Esophagus muscularis mucosa (tissue), 4 donors: Measurements from ENCODE around the gene NKAIN4. TPM values are rescaled to one million over a fixed set of nuclear protein-coding genes. Genes with fewer than 3 reads are reported as not detected.

Experiments
- DNase-seq: peaks from one replicate; pipeline ENCODE4 v3.0.0-alpha.2; 2017; ENCODE audit errors: extremely low spot score
- H3K27ac ChIP-seq, 4 donors: fragments of 200-600 bp; sonication (generic); replicated peaks in 1 of 4; 1 replicate in 3 of 4; 2 replicates in 1 of 4; pipeline ENCODE4 v1.5.1; 2016 to 2019; ENCODE audit warnings: mild to moderate bottlenecking in 1 of 4
- H3K27me3 ChIP-seq, 4 donors: fragments of 200-600 bp; sonication (generic); one replicate each; pipeline versions ENCODE4 v1.5.1 to v1.6.0; 2016 to 2019
- H3K36me3 ChIP-seq, 4 donors: fragments of 200-600 bp; sonication (generic); one replicate each; pipeline ENCODE4 v1.5.1; 2016 to 2019
- H3K4me1 ChIP-seq, 4 donors: fragments of 200-600 bp; sonication (generic); one replicate each; pipeline ENCODE4 v1.5.1; 2016 to 2019
- H3K4me3 ChIP-seq, 4 donors: fragments of 200-600 bp; sonication (generic); 1 replicate in 2 of 4; 2 replicates in 2 of 4; pipeline ENCODE4 v1.5.1; 2016 to 2019; ENCODE audit warnings: mild to moderate bottlenecking in 4 of 4, moderate library complexity in 1 of 4
- H3K9me3 ChIP-seq, 4 donors: fragments of 200-600 bp; sonication (generic); 1 replicate in 3 of 4; 2 replicates in 1 of 4; pipeline ENCODE4 v1.5.1; 2016 to 2019
- EP300 ChIP-seq: sonication (generic); formaldehyde crosslinking; IDR thresholded peaks from one replicate; pipeline ENCODE4 v1.6.1; 2017; ENCODE audit warnings: antibody characterized with exemption
- POLR2A ChIP-seq: fragments of 450-650 bp; IDR thresholded peaks from one replicate; pipeline ENCODE4 v1.6.1; 2017; ENCODE audit warnings: antibody characterized with exemption, moderate library complexity, mild to moderate bottlenecking, low read depth
- POLR2AphosphoS5 ChIP-seq, 2 donors: sonication (generic); formaldehyde crosslinking; IDR thresholded peaks; one replicate each; pipeline ENCODE4 v1.6.1; 2017; ENCODE audit warnings: antibody characterized with exemption in 2 of 2
- WGBS: methylation state at CpG from one replicate; pipeline ENCODE4 v1.1.5; 2018; 5-methylcytosine and 5-hydroxymethylcytosine counted together
- intact Hi-C: fragments of 100-400 bp; cut with DNase I; formaldehyde crosslinking; loops from one replicate; pipeline ENCODE4 v1.15.1; 2023
- total RNA-seq, 4 donors: library from RNA; depleted of rRNA; stranded (reverse); fragments of >200 nt; gene quantifications; one replicate each; pipeline versions ENCODE4 v1.1.0 to v1.2.1, GENCODE V29; 2016
- TF ChIP-seq, protein P1 (sequence below), 3 experiments: fragments of 200-600 bp in 2 of 3; fragments of 450-650 bp in 1 of 3; sonication (generic) in 2 of 3; IDR thresholded peaks; one replicate each; pipeline ENCODE4 v1.5.1; 2017 to 2019; ENCODE audit warnings: antibody characterized with exemption in 3 of 3, mild to moderate bottlenecking in 2 of 3, moderate library complexity in 1 of 3

NKAIN4 gene
- total RNA-seq, 4 donors from 2014 or later, result 0.17 to 0.45 TPM; not detected in 2

DNA sequence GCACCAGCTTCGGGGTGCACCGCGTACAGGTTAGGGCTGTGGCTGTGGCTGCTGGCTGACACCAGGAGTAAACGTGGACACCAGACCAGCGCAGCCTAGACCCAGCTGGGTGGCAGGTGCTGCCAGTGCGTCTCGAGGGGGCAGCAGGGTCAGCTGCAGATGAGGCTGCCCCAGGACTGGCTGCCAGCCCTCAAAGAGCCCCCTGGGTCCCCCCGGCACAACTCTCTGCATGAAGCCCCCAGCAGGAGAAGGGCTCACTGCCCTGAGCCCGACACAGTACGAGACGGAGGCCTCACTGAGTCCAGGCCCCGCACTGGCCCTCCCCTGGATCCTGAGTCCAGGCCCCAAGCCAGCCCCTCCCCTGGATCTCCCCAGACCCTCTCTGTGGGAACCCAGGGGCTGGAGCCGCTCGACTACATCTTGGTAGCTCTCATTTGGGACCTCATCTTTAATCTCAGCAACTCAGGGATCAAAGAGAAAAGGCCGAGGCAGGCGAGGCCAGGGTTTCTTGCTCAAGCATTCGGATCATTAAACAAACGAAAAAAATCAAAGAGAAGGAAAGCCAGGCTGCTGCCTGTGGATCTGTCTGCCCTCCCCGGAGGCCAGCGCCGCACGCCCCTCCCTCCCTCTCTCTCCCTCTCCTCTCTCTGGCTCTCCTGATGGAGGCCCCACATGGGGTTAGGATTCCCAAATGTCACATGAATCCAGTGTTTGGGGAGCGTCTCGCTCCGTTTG, 7.0 kb upstream of the NKAIN4 start:
- Histone ChIP-seq H3K4me3 (no peak overlapping the region), H3K27me3 (peaks cover 0 to 87% (median 0%) of the 10 kb centered on the region in 4 donors), H3K9me3 (no peaks in the 10 kb centered on the region), H3K27ac (no peak overlapping the region), H3K4me1 (no peaks in the 10 kb centered on the region), H3K36me3 (no peaks in the 10 kb centered on the region)
- WGBS, result 36% methylated on average over 15 of the region's 25 CpGs
- TF ChIP-seq, protein P1, sequence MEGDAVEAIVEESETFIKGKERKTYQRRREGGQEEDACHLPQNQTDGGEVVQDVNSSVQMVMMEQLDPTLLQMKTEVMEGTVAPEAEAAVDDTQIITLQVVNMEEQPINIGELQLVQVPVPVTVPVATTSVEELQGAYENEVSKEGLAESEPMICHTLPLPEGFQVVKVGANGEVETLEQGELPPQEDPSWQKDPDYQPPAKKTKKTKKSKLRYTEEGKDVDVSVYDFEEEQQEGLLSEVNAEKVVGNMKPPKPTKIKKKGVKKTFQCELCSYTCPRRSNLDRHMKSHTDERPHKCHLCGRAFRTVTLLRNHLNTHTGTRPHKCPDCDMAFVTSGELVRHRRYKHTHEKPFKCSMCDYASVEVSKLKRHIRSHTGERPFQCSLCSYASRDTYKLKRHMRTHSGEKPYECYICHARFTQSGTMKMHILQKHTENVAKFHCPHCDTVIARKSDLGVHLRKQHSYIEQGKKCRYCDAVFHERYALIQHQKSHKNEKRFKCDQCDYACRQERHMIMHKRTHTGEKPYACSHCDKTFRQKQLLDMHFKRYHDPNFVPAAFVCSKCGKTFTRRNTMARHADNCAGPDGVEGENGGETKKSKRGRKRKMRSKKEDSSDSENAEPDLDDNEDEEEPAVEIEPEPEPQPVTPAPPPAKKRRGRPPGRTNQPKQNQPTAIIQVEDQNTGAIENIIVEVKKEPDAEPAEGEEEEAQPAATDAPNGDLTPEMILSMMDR (IDR thresholded peaks at IDR 0.05), result no peak
- no peak for TF ChIP-seq POLR2A
- no peak for TF ChIP-seq EP300
- no peak for TF ChIP-seq POLR2AphosphoS5 (IDR thresholded peaks at IDR 0.05)
- intact Hi-C loops, result no loop called here
- no peak for DNase-seq

DNA sequence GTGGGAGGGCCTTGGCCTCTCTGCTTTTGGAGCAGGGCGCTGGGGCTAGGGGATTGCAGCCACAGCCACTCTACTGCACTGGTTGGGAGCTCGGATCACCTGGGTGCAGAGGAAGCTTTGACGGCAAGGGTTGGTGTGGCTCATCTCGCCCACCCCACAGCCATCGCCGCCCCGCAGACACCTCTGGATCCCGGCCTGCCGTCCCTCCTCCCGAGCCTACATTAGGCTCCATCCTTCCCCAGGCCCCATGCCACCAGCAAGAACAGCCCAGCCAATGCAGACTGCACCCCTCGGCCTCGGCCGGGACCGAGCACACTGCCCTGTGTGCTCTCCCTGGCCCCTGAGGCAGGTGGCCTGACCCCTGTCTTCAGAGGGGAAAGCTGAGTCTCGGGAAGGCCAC, 6.3 kb upstream of the NKAIN4 start:
- Histone ChIP-seq H3K27ac (no peak overlapping the region), H3K4me1 (no peaks in the 10 kb centered on the region), H3K36me3 (no peaks in the 10 kb centered on the region), H3K9me3 (no peaks in the 10 kb centered on the region), H3K4me3 (no peak overlapping the region), H3K27me3 (peaks cover 0 to 87% (median under 1%) of the 10 kb centered on the region in 4 donors)
- no peak for TF ChIP-seq POLR2A
- TF ChIP-seq POLR2AphosphoS5 (IDR thresholded peaks at IDR 0.05), result no peak
- TF ChIP-seq, protein P1 (IDR thresholded peaks at IDR 0.05), result no peak
- no peak for TF ChIP-seq EP300
- whole genome bisulfite sequencing, result 83% methylated on average over 14 of the region's 15 CpGs
- intact Hi-C loops, result no loop called here
- no peak for DNase-seq

DNA sequence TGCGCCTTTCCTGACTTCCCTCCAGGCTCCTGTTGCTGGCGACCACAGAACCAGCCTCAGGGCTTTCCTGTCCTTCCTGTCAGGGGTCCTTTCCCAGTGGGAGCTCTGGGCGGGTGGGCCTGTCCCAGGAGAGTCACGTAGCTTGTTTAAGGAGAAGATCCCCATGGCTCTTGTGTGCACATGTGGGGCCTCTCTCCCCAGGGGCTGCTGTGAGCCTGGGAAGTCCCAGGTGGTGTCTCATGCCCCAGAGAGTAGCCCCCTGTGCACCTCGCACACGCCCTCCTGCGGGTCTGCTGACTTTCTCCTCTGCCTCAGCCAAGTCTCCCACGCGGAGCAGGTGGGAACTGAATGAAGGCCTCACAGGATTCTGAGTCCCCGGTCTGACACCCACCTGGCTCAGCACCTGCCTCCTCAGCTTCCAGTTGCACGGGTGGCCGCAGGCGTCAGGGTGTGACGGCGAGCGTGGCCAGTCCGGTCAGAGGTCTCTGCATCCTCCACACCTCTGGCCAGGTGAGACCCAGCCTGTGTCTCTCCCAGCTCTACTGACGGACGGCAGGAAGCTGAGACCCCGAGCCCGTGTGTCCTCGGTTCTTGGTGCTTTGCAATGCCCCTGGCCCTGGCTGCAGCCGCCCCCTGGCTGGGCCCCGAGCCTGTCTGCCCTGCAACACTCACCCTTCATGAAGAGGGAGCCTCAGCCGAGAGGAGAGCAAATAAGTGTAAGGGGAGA, 5.6 kb upstream of the NKAIN4 start:
- peaks cover 0 to 87% (median 6%) of the 10 kb centered on the region in 4 donors for H3K27me3 ChIP-seq
- no peak overlapping the region for H3K27ac ChIP-seq
- peaks cover 0 to 2% (median under 1%) of the 10 kb centered on the region in 4 donors for H3K4me1 ChIP-seq
- DNase-seq, result no peak
- no peaks in the 10 kb centered on the region for H3K9me3 ChIP-seq
- 70% methylated on average over 14 of the region's 25 CpGs for WGBS
- TF ChIP-seq, protein P1 (IDR thresholded peaks at IDR 0.05), result no peak
- TF ChIP-seq EP300, result no peak
- TF ChIP-seq POLR2A, result no peak
- TF ChIP-seq POLR2AphosphoS5 (IDR thresholded peaks at IDR 0.05), result no peak
- intact Hi-C loops, result no loop called here
- no peaks in the 10 kb centered on the region for H3K36me3 ChIP-seq
- no peak overlapping the region for H3K4me3 ChIP-seq

DNA sequence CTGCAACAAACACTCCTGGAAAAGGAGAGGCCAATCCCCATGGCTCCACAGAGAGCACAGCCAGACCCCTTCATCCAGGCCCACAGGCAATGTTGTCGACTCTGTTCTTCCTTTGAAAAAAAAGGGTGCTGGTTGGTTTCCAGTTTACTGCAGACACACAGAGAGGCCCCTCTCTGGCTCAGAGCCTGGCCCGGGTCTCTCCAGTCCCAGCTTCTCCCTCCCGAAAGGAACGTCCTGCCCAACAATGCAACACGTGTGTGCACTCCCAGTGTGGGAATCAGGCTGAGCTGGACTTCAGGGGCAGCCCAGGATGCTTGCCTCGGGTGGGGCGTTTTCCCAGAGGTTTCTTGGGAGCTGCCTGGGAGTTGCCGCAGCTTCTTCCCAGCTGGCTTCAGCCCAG, 4.5 kb upstream of the NKAIN4 start:
- 32% methylated on average over 8 of the region's 8 CpGs for WGBS
- Histone ChIP-seq H3K4me3 (no peak overlapping the region), H3K9me3 (no peaks in the 10 kb centered on the region), H3K4me1 (peaks cover 10 to 13% (median 12%) of the 10 kb centered on the region in 4 donors), H3K27ac (no peak overlapping the region), H3K27me3 (peaks cover 0 to 87% (median 16%) of the 10 kb centered on the region in 4 donors), H3K36me3 (no peaks in the 10 kb centered on the region)
- TF ChIP-seq EP300 (no peak), POLR2AphosphoS5 (IDR thresholded peaks at IDR 0.05) (no peak)
- TF ChIP-seq, protein P1 (IDR thresholded peaks at IDR 0.05), result no peak
- DNase-seq, result no peak
- intact Hi-C loops, result no loop called here
